SK-N-SH (cell line): ENCODE data around the gene FOXB1. TPM values are rescaled to one million over a fixed set of nuclear protein-coding genes. Genes with fewer than 3 reads are reported as not detected.

ENCODE experiments used
- CTCF ChIA-PET: fragments of 300-600, 350-600 bp; formaldehyde crosslinking; extraction: SDS; loops from one replicate; lab custom pipeline; 2021; lab: Yijun Ruan, JAX
- POLR2A ChIA-PET: fragments of 350-600 bp; sonication (Branson Sonifier 250); formaldehyde crosslinking; extraction: SDS; loops from one replicate; lab custom pipeline; 2020; ENCODE audit warnings: antibody characterized with exemption, inconsistent platforms; lab: Yijun Ruan, JAX
- DNase-seq: peaks from one replicate; pipeline ENCODE4 v3.0.0; 2012
- H2AFZ ChIP-seq: fragments of 200-600 bp; sonication (generic); 2 replicates; pipeline ENCODE4 v1.8.1; 2016; ENCODE audit warnings: antibody characterized with exemption, mild to moderate bottlenecking, low read depth
- H3F3A ChIP-seq: fragments of 200-600 bp; sonication (generic); replicated peaks from 2 replicates; pipeline ENCODE3; 2016; ENCODE audit warnings: antibody characterized with exemption, mild to moderate bottlenecking; ENCODE audit not compliant: insufficient read depth
- H3K27ac ChIP-seq, 2 experiments: fragments of 200-500 bp in 1 of 2; fragments of 200-600 bp in 1 of 2; sonication (Bioruptor generic) in 1 of 2; sonication (generic), shearing (Covaris generic) in 1 of 2; 2 replicates each; pipeline versions ENCODE4 v1.5.1 to v1.6.1; 2014 to 2016; ENCODE audit warnings: low read depth in 2 of 2, inconsistent platforms in 1 of 2, low read length in 1 of 2, mild to moderate bottlenecking in 1 of 2, mixed read lengths in 1 of 2
- H3K27me3 ChIP-seq: fragments of 200-600 bp; sonication (generic), shearing (Covaris generic); 2 replicates; pipeline ENCODE4 v1.6.1; 2016; ENCODE audit warnings: mixed run types; ENCODE audit not compliant: insufficient read depth
- H3K36me3 ChIP-seq, 2 experiments: fragments of 200-500 bp in 1 of 2; fragments of 200-600 bp in 1 of 2; sonication (Bioruptor generic) in 1 of 2; sonication (generic) in 1 of 2; replicated peaks in 1 of 2; 2 replicates each; pipeline versions ENCODE3 to v1.5.1; 2014 to 2016; ENCODE audit warnings: low read length in 1 of 2, mild to moderate bottlenecking in 1 of 2; ENCODE audit not compliant: insufficient read depth in 2 of 2, control insufficient read depth in 1 of 2
- H3K4me1 ChIP-seq, 2 experiments: fragments of 200-500 bp in 1 of 2; fragments of 200-600 bp in 1 of 2; sonication (Bioruptor generic) in 1 of 2; sonication (generic), shearing (Covaris generic) in 1 of 2; 2 replicates each; pipeline versions ENCODE4 v1.5.1 to v1.6.1; 2014 to 2016; ENCODE audit warnings: low read depth in 1 of 2, low read length in 1 of 2, mixed run types in 1 of 2; ENCODE audit not compliant: insufficient read depth in 2 of 2, control insufficient read depth in 1 of 2
- H3K4me2 ChIP-seq: fragments of 200-600 bp; sonication (generic), shearing (Covaris generic); 2 replicates; pipeline ENCODE4 v1.6.1; 2017; ENCODE audit warnings: mixed run types
- H3K4me3 ChIP-seq, 2 experiments: fragments of 200-500 bp in 1 of 2; fragments of 200-600 bp in 1 of 2; sonication (Bioruptor generic) in 1 of 2; sonication (generic), shearing (Covaris generic) in 1 of 2; 2 replicates each; pipeline versions ENCODE4 v1.5.1 to v1.8.1; 2014 to 2016; ENCODE audit warnings: low read depth in 2 of 2, inconsistent platforms in 1 of 2, low read length in 1 of 2, mild to moderate bottlenecking in 1 of 2, mixed read lengths in 1 of 2, moderate library complexity in 1 of 2
- H3K79me2 ChIP-seq: fragments of 200-600 bp; sonication (generic); 2 replicates; pipeline ENCODE4 v1.8.1; 2017; ENCODE audit warnings: mild to moderate bottlenecking; ENCODE audit not compliant: insufficient read depth
- H3K9ac ChIP-seq: fragments of 200-600 bp; sonication (generic); 2 replicates; pipeline ENCODE4 v1.6.1; 2017; ENCODE audit warnings: mixed run types
- H3K9me2 ChIP-seq: fragments of 200-600 bp; sonication (generic); 2 replicates; pipeline ENCODE4 v1.6.1; 2017; ENCODE audit warnings: mixed run types
- H3K9me3 ChIP-seq: fragments of 200-600 bp; sonication (generic); 2 replicates; pipeline ENCODE4 v1.6.1; 2017; ENCODE audit warnings: mixed run types, mild to moderate bottlenecking, moderate library complexity
- H4K20me1 ChIP-seq: fragments of 200-600 bp; sonication (generic); 2 replicates; pipeline ENCODE4 v1.6.1; 2017; ENCODE audit warnings: mild to moderate bottlenecking, mixed run types; ENCODE audit not compliant: insufficient read depth
- CHD2 ChIP-seq: fragments of 150-350 bp; IDR thresholded peaks from 2 replicates; pipeline ENCODE4 v1.6.1; 2018; ENCODE audit warnings: low read length; ENCODE audit not compliant: partially characterized antibody
- ELF1 ChIP-seq: IDR thresholded peaks from 2 replicates; pipeline ENCODE4 v1.4.0; 2012
- FOXJ3 ChIP-seq: sonication (generic); formaldehyde crosslinking; IDR thresholded peaks from 2 replicates; pipeline ENCODE4 v1.5.1; 2020; ENCODE audit warnings: mild to moderate bottlenecking, missing genetic modification reagents
- GABPA ChIP-seq: IDR thresholded peaks from 2 replicates; pipeline ENCODE4 v1.4.0; 2012; ENCODE audit warnings: low read depth, mild to moderate bottlenecking
- GATA2 ChIP-seq: sonication (generic); formaldehyde crosslinking; IDR thresholded peaks from 2 replicates; pipeline ENCODE4 v1.5.0; 2020; ENCODE audit warnings: mild to moderate bottlenecking, missing genetic modification reagents
- IRF3 ChIP-seq: fragments of 150-350 bp; IDR thresholded peaks from 2 replicates; pipeline ENCODE4 v1.6.1; 2016; ENCODE audit warnings: mild to moderate bottlenecking, low read depth, low read length
- MAX ChIP-seq: IDR thresholded peaks from 2 replicates; pipeline ENCODE4 v1.4.0; 2012; ENCODE audit warnings: low read depth
- NFIC ChIP-seq: IDR thresholded peaks from 2 replicates; pipeline ENCODE4 v1.4.0; 2012; ENCODE audit warnings: borderline replicate concordance
- POLR2AphosphoS5 ChIP-seq: IDR thresholded peaks from 2 replicates; pipeline ENCODE4 v1.6.1; 2012; ENCODE audit warnings: low read depth, low read length
- RAD21 ChIP-seq: IDR thresholded peaks from 2 replicates; pipeline ENCODE4 v1.6.1; 2012; ENCODE audit warnings: mild to moderate bottlenecking, low read length
- RXRA ChIP-seq: IDR thresholded peaks from 2 replicates; pipeline ENCODE4 v1.4.0; 2012; ENCODE audit warnings: low read depth, mild to moderate bottlenecking, borderline replicate concordance
- SIN3A ChIP-seq: IDR thresholded peaks from 2 replicates; pipeline ENCODE4 v1.6.1; 2012; ENCODE audit warnings: low read depth, mild to moderate bottlenecking, low read length, moderate library complexity, borderline replicate concordance
- SMC3 ChIP-seq: IDR thresholded peaks from 2 replicates; pipeline ENCODE4 v1.6.1; 2012; ENCODE audit warnings: low read depth, low read length, improper control_type of control experiment
- TEAD4 ChIP-seq: IDR thresholded peaks from 2 replicates; pipeline ENCODE4 v1.4.0; 2012; ENCODE audit warnings: mild to moderate bottlenecking, borderline replicate concordance; ENCODE audit not compliant: insufficient read depth
- USF1 ChIP-seq: IDR thresholded peaks from 2 replicates; pipeline ENCODE4 v1.4.0; 2012; ENCODE audit warnings: low read depth, borderline replicate concordance
- USF2 ChIP-seq: fragments of 150-350 bp; IDR thresholded peaks from 2 replicates; pipeline ENCODE4 v1.6.1; 2017; ENCODE audit warnings: antibody characterized with exemption, low read length, low read depth, borderline replicate concordance
- YY1 ChIP-seq: IDR thresholded peaks from 2 replicates; pipeline ENCODE4 v1.4.0; 2012; ENCODE audit warnings: low read depth, mild to moderate bottlenecking
- WGBS: methylation state at CpG from one replicate; pipeline ENCODE4 v1.1.6; 2017; ENCODE audit warnings: low lambda C conversion rate; 5-methylcytosine and 5-hydroxymethylcytosine counted together
- polyA plus RNA-seq, 3 experiments: library from polyadenylated mRNA; depleted of rRNA; stranded (reverse); fragments of >200 nt; gene quantifications; 2 replicates each; pipeline ENCODE4 v1.2.3, GENCODE V29; 2012

FOXB1 gene
- polyA plus RNA-seq, 1 of the 3 experiments (the other 2 are of a cell fraction), result not detected

- Histone ChIP-seq H3K4me1 (no peaks in the 10 kb centered on the region; a peak in 1 of 4 replicates), H3F3A (no peaks in the 10 kb centered on the region), H3K27ac (no peak overlapping the region), H3K36me3 (no peaks in the 10 kb centered on the region), H3K79me2 (no peaks in the 10 kb centered on the region), H3K4me3 (no peak overlapping the region), H3K9me2 (no peaks in the 10 kb centered on the region), H3K9me3 (no peaks in the 10 kb centered on the region)
- no peak for TF ChIP-seq RXRA
- TF ChIP-seq GABPA, result no peak
- no peak for TF ChIP-seq IRF3
- no peak for TF ChIP-seq SIN3A
- no peak for TF ChIP-seq RAD21
- no peak for TF ChIP-seq SMC3
- no peak for TF ChIP-seq USF1
- no peak for TF ChIP-seq POLR2AphosphoS5
- TF ChIP-seq YY1, result no peak
- TF ChIP-seq TEAD4, result no peak
- TF ChIP-seq USF2, result no peak
- TF ChIP-seq GATA2 (CRISPR knock-in tag), result no peak
- TF ChIP-seq NFIC, result no peak
- TF ChIP-seq FOXJ3 (CRISPR knock-in tag), result no peak
- TF ChIP-seq ELF1, result no peak
- no peak for TF ChIP-seq CHD2
- TF ChIP-seq MAX, result no peak
- TF ChIP-seq, all 33 proteins: peak for 0
- 10% methylated on average over 13 of the region's 13 CpGs for WGBS
- Histone ChIP-seq H3K4me2 (no peak overlapping the region), H3K9ac (no peak overlapping the region), H4K20me1 (no peaks in the 10 kb centered on the region), H2AFZ (no peak overlapping the region), H3K27me3 (peaks cover 71% of the 10 kb centered on the region)
- DNase-seq, result no peak
- ChIA-PET POLR2A (no interaction called here), CTCF (no interaction called here)
Measured at GRCh38 chr15:60009980-60010732, 6.0 kb downstream of the FOXB1 start.
